Stimulated activated CD4-positive, alpha-beta T cell treated with anti-CD3 and anti-CD28 coated beads, Interleukin-2, amount 100 ng/mL, for 24 hours (primary cell): Measurements from ENCODE around the gene OR2A42.
"Not testable (repeated sequence)": the region's sequence is repeated elsewhere in the genome, so short reads cannot be mapped to it uniquely, and the experiment has no call there.

Source experiments
- DNase-seq, 2 donors: peaks; one replicate each; pipeline ENCODE4 v3.0.0-alpha.2; 2020

The OR2A42 gene

DNA sequence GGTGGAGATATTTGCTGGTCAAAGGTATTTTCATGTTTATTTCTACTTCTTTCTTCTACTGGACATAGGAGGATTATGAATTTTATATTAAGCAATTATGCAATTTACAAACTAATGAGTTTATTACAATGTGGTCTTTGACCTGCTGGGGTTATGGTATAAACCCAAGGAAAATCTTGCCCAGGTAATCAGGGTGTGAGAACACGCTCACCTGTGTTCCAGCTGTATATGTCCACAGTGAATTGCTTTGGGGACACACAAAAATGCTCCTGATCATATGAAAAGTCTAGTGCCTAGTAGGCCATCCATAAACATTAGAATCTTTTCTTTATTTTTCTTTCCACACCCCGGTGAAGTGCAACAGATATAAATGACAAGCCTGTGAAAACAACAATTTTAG is at the start of gene OR2A42:
Gene OR2A42, minus strand, starts transcription at position 241 of the 400 bp plus-strand sequence. CDS start 6,762 bp downstream, outside the sequence.
- not testable (repeated sequence) for DNase-seq

- not testable (repeated sequence) for DNase-seq
Observed at GRCh38 chr7:144287171-144287784, 47.9 kb upstream of the OR2A42 start.

- DNase-seq: not testable (repeated sequence)
Observed at GRCh38 chr7:144283716-144284115, 44.3 kb upstream of the OR2A42 start.

DNA sequence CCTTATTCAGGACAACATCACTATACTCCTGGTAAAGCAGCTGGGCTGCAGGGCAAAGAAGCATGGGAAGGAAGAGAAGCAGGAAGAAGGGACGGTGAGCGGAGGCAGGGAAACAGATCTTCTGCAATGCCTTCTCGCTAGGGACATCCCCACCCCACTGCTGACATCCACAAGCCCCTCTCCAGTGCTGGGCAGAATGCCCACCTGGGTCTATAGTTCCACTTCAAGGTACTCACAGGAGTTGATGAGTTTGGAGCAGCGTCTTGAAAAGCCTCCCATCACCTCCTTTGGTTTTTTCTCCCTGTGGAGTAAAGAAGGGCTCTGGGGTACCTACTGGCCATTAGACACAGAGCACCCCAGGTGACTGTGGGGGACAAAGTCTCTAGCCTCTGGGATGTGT is 43.1 kb upstream of the OR2A42 start:
- DNase-seq: not testable (repeated sequence)

GRCh38 chr7:144281981-144282380 is 42.6 kb upstream of the OR2A42 start:
- not testable (repeated sequence) for DNase-seq

GRCh38 chr7:144280010-144280409 is 40.6 kb upstream of the OR2A42 start:
- DNase-seq: not testable (repeated sequence)

DNA sequence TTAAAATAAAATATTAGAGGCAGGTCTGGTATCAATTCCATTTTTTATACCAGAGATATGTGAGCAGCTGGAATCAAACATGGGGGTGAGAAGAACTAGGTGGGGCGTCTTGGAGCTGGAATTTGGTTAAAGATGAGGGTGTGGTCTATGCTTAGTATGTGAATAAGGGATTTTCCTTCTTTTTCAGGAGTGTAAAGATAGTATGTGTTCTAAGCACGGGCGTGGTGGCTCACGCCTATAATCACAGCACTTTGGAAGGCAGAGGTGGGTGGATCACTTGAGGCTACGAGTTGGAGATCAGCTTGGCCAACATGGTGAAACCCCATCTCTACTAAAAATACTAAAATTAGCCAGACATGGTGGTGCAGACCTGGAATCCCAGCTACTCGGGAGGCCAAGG is 35.9 kb upstream of the OR2A42 start:
- DNase-seq: not testable (repeated sequence)

DNA sequence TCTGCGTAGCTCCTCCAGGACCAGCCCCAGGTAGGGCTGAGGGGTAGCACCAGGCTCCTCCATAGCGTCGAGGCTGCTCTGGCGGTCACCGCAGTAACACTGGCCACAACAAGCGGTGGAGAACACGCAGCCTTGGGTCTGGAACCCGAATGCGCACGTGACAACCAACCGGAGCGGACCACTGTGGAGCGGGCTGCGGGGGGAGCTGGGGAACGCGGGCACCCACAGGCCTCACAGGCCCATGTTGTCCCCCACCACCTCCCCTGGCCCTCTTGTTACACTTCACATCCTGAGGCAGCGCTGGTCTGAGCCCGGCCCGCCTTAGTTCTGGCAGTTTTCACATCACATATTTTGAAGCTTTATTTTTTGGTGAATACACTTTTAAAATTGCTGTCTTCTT is 29.8 kb upstream of the OR2A42 start, which contains the start of gene CTAGE8:
Gene CTAGE8, minus strand, starts transcription at position 101 of the 400 bp plus-strand sequence. Its CDS starts 38 bp downstream, at position 63.
- not testable (repeated sequence) for DNase-seq

GRCh38 chr7:144264692-144265091 is 25.3 kb upstream of the OR2A42 start, which contains the start of gene OR2A7:
OR2A7 (minus strand) TSS chr7:144264792; CDS start chr7:144259628, 5,164 bp downstream.
- DNase-seq: not testable (repeated sequence)

DNA sequence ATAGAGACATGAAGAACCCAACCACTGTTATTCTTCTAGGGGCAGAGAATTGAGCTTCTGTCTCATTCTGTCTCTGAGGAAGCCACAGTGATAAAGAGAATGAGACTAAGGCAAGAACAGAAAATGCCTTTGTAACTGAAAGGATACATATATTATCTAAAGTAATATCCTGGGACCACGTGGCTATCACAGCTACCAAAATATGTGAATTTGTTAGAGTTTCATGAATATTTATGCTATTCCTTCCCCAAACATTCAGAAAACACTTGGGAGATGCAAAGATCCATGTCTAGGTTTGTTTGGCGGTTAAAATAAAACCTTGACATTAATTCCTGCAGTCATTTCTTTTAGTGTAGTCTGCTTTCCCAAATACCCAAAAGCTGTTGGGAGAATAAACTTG is 22.7 kb upstream of the OR2A42 start:
- DNase-seq: not testable (repeated sequence)

DNA sequence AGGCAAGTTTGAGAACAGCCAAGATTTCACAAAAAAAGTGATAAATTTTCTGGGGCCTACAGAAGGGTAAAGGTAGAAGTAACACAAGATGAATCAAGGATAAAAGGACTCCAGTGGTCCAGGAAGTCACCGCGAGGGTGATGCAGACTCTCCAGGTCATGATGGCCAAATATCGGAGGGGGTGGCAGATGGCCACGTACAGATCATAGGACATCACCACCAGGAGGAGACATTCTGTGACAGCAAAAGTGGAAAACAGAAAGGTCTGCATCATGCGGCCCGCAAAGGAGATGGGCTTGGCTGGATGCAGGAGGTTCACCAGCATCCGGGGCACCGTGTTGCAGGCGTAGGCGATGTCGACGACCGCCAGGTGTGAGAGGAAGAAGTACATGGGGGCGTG is 19.7 kb upstream of the OR2A42 start:
- DNase-seq: not testable (repeated sequence)

DNA sequence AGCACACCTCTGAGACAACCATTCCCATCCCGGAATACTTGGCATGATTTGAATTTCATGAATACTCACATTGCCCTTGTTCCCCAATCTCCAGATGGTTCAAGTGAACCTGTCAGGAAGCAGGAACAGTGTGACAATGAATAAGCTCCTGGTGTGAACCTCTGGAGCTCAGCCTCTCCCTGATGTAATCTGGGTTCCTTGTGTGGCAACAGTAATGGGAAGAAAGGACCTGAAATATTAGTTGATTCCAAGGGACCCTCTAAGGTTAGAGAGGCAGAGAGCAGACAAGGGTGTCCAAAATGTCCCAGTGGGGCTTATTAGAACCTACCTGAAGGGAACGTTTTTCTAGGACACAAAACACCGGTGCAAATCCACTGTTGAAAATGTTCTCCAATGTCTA is 16.7 kb upstream of the OR2A42 start:
- no peak for DNase-seq

- no peak for DNase-seq
Observed at GRCh38 chr7:144255471-144255897, 16.1 kb upstream of the OR2A42 start.

GRCh38 chr7:144252307-144252706 is 12.9 kb upstream of the OR2A42 start:
- not testable (repeated sequence) for DNase-seq

DNA sequence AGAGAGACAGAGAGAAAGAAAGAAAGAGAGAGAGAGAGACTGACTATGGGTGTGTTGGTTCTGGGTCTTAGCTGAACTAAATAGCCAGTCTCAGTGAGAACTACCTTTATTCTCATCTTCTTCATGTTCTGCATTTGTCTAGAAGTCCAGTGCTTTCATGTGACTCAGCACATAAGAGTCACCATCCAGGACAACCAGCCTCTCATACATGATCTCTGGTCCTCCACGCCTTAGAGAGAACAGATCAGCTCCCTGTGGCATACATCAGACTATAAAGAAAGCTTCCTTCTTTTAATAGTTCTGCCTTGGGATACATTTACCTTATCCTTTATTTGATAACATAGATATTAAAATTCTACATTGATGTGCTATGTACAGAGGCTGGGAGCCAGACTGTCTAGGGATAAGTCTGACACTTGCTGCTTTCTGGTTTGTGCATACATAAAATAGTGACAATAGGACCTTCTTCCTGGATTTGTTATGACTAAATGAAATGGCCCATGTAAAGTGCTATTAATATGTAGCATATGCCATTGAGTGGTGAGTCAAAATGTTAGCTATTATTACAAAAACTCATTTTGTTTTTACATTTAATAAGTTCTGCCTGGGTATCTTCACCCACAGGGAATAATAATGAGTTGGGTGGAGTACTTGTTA is 8.4 kb upstream of the OR2A42 start:
- DNase-seq: not testable (repeated sequence)

- DNase-seq: not testable (repeated sequence)
Observed at GRCh38 chr7:144246967-144247366, 7.6 kb upstream of the OR2A42 start.

DNA sequence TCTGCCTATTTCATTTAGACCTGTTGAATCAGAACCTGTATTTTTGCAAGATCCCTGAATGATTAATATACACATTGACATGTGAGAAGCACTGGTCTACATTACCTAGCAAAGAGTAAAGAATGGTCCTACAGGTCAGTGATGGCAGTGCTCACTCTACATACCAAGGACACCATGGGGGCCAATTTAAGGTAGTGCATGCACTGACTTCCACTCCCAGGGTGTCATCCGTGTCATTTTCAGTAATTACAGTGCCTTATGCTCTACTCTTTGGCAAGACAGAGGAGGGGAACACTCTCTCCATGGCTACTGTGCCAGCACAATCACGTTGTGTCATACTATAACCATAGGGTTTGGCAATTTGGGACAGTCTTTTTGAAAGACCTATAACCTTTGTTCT is 6.0 kb upstream of the OR2A42 start:
- not testable (repeated sequence) for DNase-seq

DNA sequence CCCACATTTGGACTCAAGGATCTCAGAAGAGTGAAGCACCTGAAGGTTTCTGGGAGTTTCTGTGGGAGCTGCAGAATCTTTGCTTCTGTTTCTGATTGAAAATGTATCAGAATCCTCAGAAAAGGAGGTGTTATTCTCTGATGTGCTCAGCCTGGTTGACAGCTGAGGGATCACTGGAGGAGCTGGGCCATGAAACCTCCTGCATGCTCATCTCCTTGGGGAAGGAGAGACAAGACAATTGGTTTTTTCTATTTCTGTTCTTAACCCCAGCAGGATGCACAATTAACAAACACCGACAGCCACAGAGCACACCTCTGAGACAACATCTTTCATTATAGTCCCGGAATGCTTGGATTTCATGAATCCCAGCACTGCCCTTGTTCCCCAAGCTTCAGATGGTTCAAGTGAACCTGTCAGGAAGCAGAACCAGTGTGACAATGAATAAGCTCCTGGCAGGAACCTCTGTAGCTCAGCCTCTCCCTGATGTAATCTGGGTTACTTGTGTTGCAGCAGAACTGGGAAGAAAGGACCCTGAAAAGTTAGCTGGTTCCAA is 799 bp downstream of the OR2A42 start:
- not testable (repeated sequence) for DNase-seq

GRCh38 chr7:144233039-144233438 is 6.4 kb downstream of the OR2A42 start:
- not testable (repeated sequence) for DNase-seq

DNA sequence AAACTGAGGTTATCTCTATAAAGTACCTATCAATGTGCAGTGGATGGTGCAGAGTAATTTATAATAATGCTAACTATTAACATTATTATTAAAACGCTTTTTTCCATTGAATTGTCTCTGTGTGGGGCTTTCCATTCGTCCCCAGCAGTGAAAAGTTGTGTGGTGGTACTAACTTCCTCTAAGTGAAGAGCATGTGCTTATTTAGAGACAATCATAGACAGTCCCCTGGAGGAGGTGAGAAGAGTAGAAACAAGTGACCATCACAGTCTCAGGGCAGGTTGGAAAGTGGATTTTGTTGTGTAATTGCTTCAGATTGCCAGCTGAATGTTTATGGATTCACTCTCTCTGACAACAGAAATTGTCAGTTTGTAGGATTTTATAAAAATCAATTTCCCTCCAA is 8.4 kb downstream of the OR2A42 start:
- not testable (repeated sequence) for DNase-seq

- DNase-seq: not testable (repeated sequence)
Observed at GRCh38 chr7:144228810-144229209, 10.6 kb downstream of the OR2A42 start.

DNA sequence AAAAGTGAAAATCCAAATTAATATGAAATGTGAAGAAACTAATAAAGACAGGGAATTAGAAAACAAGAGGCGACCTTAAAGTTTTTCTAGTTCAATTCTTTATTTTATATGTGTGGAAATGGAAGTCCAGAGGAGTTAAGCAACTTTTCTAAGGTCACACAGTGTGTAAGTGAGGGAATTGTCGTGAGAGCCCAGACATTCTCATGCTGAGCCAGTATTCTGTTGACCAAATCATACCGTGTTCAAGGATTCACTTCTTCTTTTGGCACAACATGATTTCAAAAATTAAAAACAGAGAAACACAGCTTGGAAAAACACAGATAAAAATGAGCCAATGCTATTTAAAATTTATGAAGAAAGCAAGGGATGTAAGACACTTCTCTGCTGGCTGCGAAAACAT is 12.5 kb downstream of the OR2A42 start:
- DNase-seq: not testable (repeated sequence)

DNA sequence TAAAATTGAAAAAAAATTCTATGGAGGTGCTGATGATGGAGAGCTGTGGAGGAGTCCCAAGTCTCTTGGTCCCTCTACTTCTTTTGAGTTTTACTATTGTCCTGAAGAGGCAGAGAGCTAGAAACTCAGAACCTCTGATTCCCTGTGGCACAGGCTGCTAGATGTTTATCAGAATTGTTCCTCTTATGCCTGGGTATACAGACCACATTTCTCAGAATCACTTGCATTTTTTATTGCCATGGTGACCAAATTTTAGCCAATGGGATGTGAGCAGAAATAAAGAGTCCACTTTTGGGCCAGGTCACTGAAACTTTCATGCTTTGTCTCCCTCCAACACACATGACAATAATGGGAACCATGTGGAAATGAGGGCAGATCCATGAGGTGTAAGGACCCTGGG is 15.7 kb downstream of the OR2A42 start:
- DNase-seq: not testable (repeated sequence)

- DNase-seq: not testable (repeated sequence)
Observed at GRCh38 chr7:144220531-144220930, 18.9 kb downstream of the OR2A42 start.
